ENCODE measurements around the gene MICAL2. TPM values are rescaled to one million over a fixed set of nuclear protein-coding genes. Genes with fewer than 3 reads are reported as not detected.

Gene MICAL2
- total and polyA plus RNA-seq, 2 of the 13 experiments (the other 11 are each of a cell fraction or from before 2014, with no cell fraction given): 0.78 to 1.1 TPM

GRCh38 chr11:12281571-12282478 lies 171.4 kb downstream of the MICAL2 start (continued):
- TF ChIP-seq KDM1A (CRISPR knock-in tag; IDR thresholded peaks at IDR 0.05) (no peak), ZNF607 (CRISPR knock-in tag; IDR thresholded peaks at IDR 0.05; ENCODE audit: borderline replicate concordance) (0 out of 2 replicates have a peak, but pooled peaks have one; percentile 40), SALL2 (CRISPR knock-in tag; IDR thresholded peaks at IDR 0.05) (no peak), TEAD3 (CRISPR knock-in tag; optimal IDR thresholded peaks at IDR 0.05; ENCODE audit: borderline replicate concordance) (no peak), ZNF501 (CRISPR knock-in tag; IDR thresholded peaks at IDR 0.05) (peak; percentile 45; the same call in 1 of the 2 replicates), SMC3 (IDR thresholded peaks at IDR 0.05; ENCODE audit: low read length) (peak; percentile 97), ERF (CRISPR knock-in tag; IDR thresholded peaks at IDR 0.05) (0 out of 2 replicates have a peak, but pooled peaks have one; percentile 28), TRAFD1 (CRISPR knock-in tag; IDR thresholded peaks at IDR 0.05; ENCODE audit: borderline replicate concordance) (no peak), NFE2L2 (IDR thresholded peaks at IDR 0.05; ENCODE audit: low read length) (0 out of 2 replicates have a peak, but pooled peaks have one; percentile 2), KDM2A (CRISPR knock-in tag; IDR thresholded peaks at IDR 0.05; ENCODE audit: borderline replicate concordance, low read depth) (peak; percentile 72; the same call in 1 of the 2 replicates), NR2F6 (IDR thresholded peaks at IDR 0.05) (no peak), NR2F6 (CRISPR knock-in tag; IDR thresholded peaks at IDR 0.05) (peak; percentile 25; the same call in 1 of the 2 replicates), FOSL2 (CRISPR knock-in tag; IDR thresholded peaks at IDR 0.05) (0 out of 2 replicates have a peak, but pooled peaks have one; percentile 28), TERF1 (CRISPR knock-in tag; IDR thresholded peaks at IDR 0.05) (no peak)
- TF ChIP-seq, protein P1, sequence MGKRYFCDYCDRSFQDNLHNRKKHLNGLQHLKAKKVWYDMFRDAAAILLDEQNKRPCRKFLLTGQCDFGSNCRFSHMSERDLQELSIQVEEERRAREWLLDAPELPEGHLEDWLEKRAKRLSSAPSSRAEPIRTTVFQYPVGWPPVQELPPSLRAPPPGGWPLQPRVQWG (CRISPR knock-in tag; IDR thresholded peaks at IDR 0.05; ENCODE audit: borderline replicate concordance, low read depth): no peak
- TF ChIP-seq, protein P2, sequence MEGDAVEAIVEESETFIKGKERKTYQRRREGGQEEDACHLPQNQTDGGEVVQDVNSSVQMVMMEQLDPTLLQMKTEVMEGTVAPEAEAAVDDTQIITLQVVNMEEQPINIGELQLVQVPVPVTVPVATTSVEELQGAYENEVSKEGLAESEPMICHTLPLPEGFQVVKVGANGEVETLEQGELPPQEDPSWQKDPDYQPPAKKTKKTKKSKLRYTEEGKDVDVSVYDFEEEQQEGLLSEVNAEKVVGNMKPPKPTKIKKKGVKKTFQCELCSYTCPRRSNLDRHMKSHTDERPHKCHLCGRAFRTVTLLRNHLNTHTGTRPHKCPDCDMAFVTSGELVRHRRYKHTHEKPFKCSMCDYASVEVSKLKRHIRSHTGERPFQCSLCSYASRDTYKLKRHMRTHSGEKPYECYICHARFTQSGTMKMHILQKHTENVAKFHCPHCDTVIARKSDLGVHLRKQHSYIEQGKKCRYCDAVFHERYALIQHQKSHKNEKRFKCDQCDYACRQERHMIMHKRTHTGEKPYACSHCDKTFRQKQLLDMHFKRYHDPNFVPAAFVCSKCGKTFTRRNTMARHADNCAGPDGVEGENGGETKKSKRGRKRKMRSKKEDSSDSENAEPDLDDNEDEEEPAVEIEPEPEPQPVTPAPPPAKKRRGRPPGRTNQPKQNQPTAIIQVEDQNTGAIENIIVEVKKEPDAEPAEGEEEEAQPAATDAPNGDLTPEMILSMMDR (CRISPR knock-in tag; IDR thresholded peaks at IDR 0.05): peak; percentile 94
- TF ChIP-seq, protein P3, sequence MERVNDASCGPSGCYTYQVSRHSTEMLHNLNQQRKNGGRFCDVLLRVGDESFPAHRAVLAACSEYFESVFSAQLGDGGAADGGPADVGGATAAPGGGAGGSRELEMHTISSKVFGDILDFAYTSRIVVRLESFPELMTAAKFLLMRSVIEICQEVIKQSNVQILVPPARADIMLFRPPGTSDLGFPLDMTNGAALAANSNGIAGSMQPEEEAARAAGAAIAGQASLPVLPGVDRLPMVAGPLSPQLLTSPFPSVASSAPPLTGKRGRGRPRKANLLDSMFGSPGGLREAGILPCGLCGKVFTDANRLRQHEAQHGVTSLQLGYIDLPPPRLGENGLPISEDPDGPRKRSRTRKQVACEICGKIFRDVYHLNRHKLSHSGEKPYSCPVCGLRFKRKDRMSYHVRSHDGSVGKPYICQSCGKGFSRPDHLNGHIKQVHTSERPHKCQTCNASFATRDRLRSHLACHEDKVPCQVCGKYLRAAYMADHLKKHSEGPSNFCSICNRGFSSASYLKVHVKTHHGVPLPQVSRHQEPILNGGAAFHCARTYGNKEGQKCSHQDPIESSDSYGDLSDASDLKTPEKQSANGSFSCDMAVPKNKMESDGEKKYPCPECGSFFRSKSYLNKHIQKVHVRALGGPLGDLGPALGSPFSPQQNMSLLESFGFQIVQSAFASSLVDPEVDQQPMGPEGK (CRISPR knock-in tag; IDR thresholded peaks at IDR 0.05): peak; percentile 28; the same call in 1 of the 2 replicates
- TF ChIP-seq, protein P4, sequence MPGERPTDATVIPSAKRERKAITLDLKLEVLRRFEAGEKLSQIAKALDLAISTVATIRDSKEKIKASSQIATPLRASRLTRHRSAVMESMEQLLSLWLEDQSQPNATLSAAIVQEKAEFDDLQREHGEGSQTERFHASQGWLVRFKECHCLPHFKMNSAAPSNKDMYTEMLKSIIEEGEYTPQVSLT (CRISPR knock-in tag; IDR thresholded peaks at IDR 0.05; ENCODE audit: borderline replicate concordance, low read depth): no peak
- TF ChIP-seq, protein P5, sequence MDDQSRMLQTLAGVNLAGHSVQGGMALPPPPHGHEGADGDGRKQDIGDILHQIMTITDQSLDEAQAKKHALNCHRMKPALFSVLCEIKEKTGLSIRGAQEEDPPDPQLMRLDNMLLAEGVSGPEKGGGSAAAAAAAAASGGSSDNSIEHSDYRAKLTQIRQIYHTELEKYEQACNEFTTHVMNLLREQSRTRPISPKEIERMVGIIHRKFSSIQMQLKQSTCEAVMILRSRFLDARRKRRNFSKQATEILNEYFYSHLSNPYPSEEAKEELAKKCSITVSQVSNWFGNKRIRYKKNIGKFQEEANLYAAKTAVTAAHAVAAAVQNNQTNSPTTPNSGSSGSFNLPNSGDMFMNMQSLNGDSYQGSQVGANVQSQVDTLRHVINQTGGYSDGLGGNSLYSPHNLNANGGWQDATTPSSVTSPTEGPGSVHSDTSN (CRISPR knock-in tag; IDR thresholded peaks at IDR 0.05; ENCODE audit: borderline replicate concordance): no peak
